B cell (primary cell): ENCODE data around the gene ZNF710. TPM values are rescaled to one million over a fixed set of nuclear protein-coding genes. Genes with fewer than 3 reads are reported as not detected.

Experiments
- ATAC-seq: fragments of 200-7000 bp; cut with Tn5 transposase; one replicate; pipeline ENCODE4 v1.10.0; 2021; ENCODE audit warnings: low read depth, mild to moderate bottlenecking, moderate number of reproducible peaks, moderate library complexity
- CTCF ChIA-PET: fragments of 350-600 bp; sonication (Branson Sonifier 250); formaldehyde crosslinking; loops from one replicate; lab custom pipeline; 2021; ENCODE audit warnings: antibody characterized with exemption, inconsistent platforms; lab: Charles Lee
- POLR2A ChIA-PET: fragments of 350-600 bp; sonication (Branson Sonifier 250); formaldehyde crosslinking; loops from one replicate; lab custom pipeline; 2021; ENCODE audit warnings: antibody characterized with exemption; lab: Charles Lee
- DNase-seq: peaks from one replicate; pipeline ENCODE4 v3.0.0; 2013
- H2AFZ ChIP-seq: 2 replicates; pipeline ENCODE4 v1.6.1; 2012; ENCODE audit warnings: mild to moderate bottlenecking, low read depth, low read length; ENCODE audit not compliant: insufficient read depth, poor library complexity, severe bottlenecking
- H3K27ac ChIP-seq, 2 donors: 1 replicate in 1 of 2; 2 replicates in 1 of 2; pipeline ENCODE4 v1.5.1; 2012 to 2013; ENCODE audit warnings: low read length in 2 of 2, mild to moderate bottlenecking in 2 of 2, moderate library complexity in 1 of 2
- H3K27me3 ChIP-seq, 4 experiments: fragments of 200-600 bp in 1 of 4; sonication (generic) in 1 of 4; replicated peaks in 1 of 4; 1 replicate in 2 of 4; 2 replicates in 2 of 4; pipeline versions ENCODE4 v1.6.1 to v1.7.0; 2013 to 2016; ENCODE audit warnings: low read length in 3 of 4, mild to moderate bottlenecking in 2 of 4, mixed read lengths in 1 of 4, moderate library complexity in 1 of 4; ENCODE audit not compliant: insufficient read depth in 4 of 4, control insufficient read depth in 3 of 4; ENCODE audit errors: control extremely low read depth in 1 of 4
- H3K36me3 ChIP-seq, 2 experiments: replicated peaks in 1 of 2; 1 replicate in 1 of 2; 2 replicates in 1 of 2; pipeline versions ENCODE4 v1.6.1 to v1.7.1; 2013; ENCODE audit warnings: low read length in 1 of 2; ENCODE audit not compliant: insufficient read depth in 2 of 2, control insufficient read depth in 1 of 2; ENCODE audit errors: control extremely low read depth in 1 of 2, extremely low read depth in 1 of 2
- H3K4me1 ChIP-seq, 2 donors: fragments of 200-600 bp in 1 of 2; sonication (generic) in 1 of 2; 1 replicate in 1 of 2; 2 replicates in 1 of 2; pipeline versions ENCODE4 v1.5.1 to v1.6.1; 2013 to 2017; ENCODE audit warnings: low read length in 2 of 2; ENCODE audit not compliant: control insufficient read depth in 2 of 2, insufficient read depth in 2 of 2
- H3K4me2 ChIP-seq: replicated peaks from 2 replicates; pipeline ENCODE3; 2012; ENCODE audit warnings: mild to moderate bottlenecking, low read depth, low read length; ENCODE audit not compliant: poor library complexity, severe bottlenecking
- H3K4me3 ChIP-seq, 5 experiments: fragments of 200-600 bp in 1 of 5; sonication (generic) in 1 of 5; 1 replicate in 3 of 5; 2 replicates in 2 of 5; pipeline versions ENCODE4 v1.5.1 to v1.7.0; 2011 to 2016; ENCODE audit warnings: low read length in 4 of 5, mild to moderate bottlenecking in 4 of 5, low read depth in 2 of 5, control low read depth in 1 of 5, moderate library complexity in 1 of 5; ENCODE audit not compliant: insufficient read depth in 1 of 5; ENCODE audit errors: control extremely low read depth in 1 of 5, extremely low read depth in 1 of 5
- H3K79me2 ChIP-seq: fragments of 200-600 bp; sonication (generic); one replicate; pipeline ENCODE4 v1.6.0; 2016; ENCODE audit warnings: low read length; ENCODE audit not compliant: control insufficient read depth, insufficient read depth
- H3K9ac ChIP-seq: fragments of 200-600 bp; sonication (generic); 2 replicates; pipeline ENCODE4 v1.6.1; 2017; ENCODE audit warnings: mild to moderate bottlenecking, low read length, moderate library complexity
- H3K9me3 ChIP-seq, 3 donors: one replicate each; pipeline versions ENCODE4 v1.6.1 to v1.7.1; 2013; ENCODE audit warnings: low read length in 2 of 3; ENCODE audit not compliant: control insufficient read depth in 2 of 3, insufficient read depth in 1 of 3; ENCODE audit errors: control extremely low read depth in 1 of 3
- H4K20me1 ChIP-seq: 2 replicates; pipeline ENCODE4 v1.6.0; 2012; ENCODE audit warnings: mild to moderate bottlenecking, low read length; ENCODE audit not compliant: insufficient read depth, control insufficient read depth, poor library complexity, severe bottlenecking
- H3K27ac Mint-ChIP-seq: one replicate; pipeline ENCODE4 v1.8.0; 2021; ENCODE audit warnings: mixed read lengths
- H3K27me3 Mint-ChIP-seq: one replicate; pipeline ENCODE4 v1.8.0; 2021; ENCODE audit warnings: mixed read lengths
- H3K4me1 Mint-ChIP-seq: one replicate; pipeline ENCODE4 v1.8.0; 2021; ENCODE audit warnings: mixed read lengths
- H3K4me3 Mint-ChIP-seq: one replicate; pipeline ENCODE4 v1.8.0; 2021; ENCODE audit warnings: mixed read lengths
- H3K9me3 Mint-ChIP-seq: one replicate; pipeline ENCODE4 v1.8.0; 2022; ENCODE audit warnings: mixed read lengths; ENCODE audit not compliant: insufficient read depth
- CTCF ChIP-seq: fragments of 200-600 bp; IDR thresholded peaks from one replicate; pipeline ENCODE4 v1.8.0; 2022; ENCODE audit warnings: antibody characterized with exemption, mild to moderate bottlenecking
- EZH2 ChIP-seq: IDR thresholded peaks from 2 replicates; pipeline ENCODE4 v1.6.1; 2012; ENCODE audit warnings: borderline replicate concordance, low read depth, mild to moderate bottlenecking, moderate library complexity, low read length; ENCODE audit not compliant: insufficient read depth, poor library complexity, severe bottlenecking
- WGBS: methylation state at CpG from one replicate; pipeline ENCODE4 v1.1.5; 2013; ENCODE audit warnings: missing lambda C conversion rate; ENCODE audit not compliant: insufficient coverage; 5-methylcytosine and 5-hydroxymethylcytosine counted together
- intact Hi-C: fragments of 100-400 bp; cut with micrococcal nuclease; formaldehyde crosslinking; loops from one replicate; pipeline ENCODE4 v1.10.0; 2022
- polyA plus RNA-seq: library from polyadenylated mRNA; depleted of rRNA; stranded (reverse); fragments of >200 nt; gene quantifications from 2 replicates; pipeline ENCODE4 v1.2.3, GENCODE V29; 2012
- total RNA-seq, 2 donors: library from RNA; stranded (reverse); fragments of 120-200 nt in 1 of 2; gene quantifications; 1 replicate in 1 of 2; 2 replicates in 1 of 2; pipeline versions ENCODE4 v1.2.3 to v1.2.4, GENCODE V29; 2013 to 2022

The ZNF710 gene
- total and polyA plus RNA-seq, 2 donors (not counting 1 experiment from before 2014, with no cell fraction given), result 8.7 to 38.7 TPM

GRCh38 chr15:90043530-90044010 lies 42.4 kb downstream of the ZNF710 start:
- peaks cover 92% of the 10 kb centered on the region for H3K79me2 ChIP-seq
- Mint-ChIP-seq H3K27me3 (no peaks in the 10 kb centered on the region), H3K4me3 (no peak overlapping the region), H3K4me1 (peaks cover 68% of the 10 kb centered on the region), H3K27ac (no peak overlapping the region), H3K9me3 (no peaks in the 10 kb centered on the region)
- no peak for DNase-seq
- no peak overlapping the region for H3K4me2 ChIP-seq
- ChIA-PET CTCF (no interaction called here), POLR2A (no interaction called here)
- no peak for ATAC-seq
- no peak overlapping the region for H3K4me3 ChIP-seq
- no peak overlapping the region for H3K9ac ChIP-seq
- H3K9me3 ChIP-seq, result no peaks in the 10 kb centered on the region
- TF ChIP-seq EZH2 (no peak), CTCF (no peak)
- intact Hi-C loops, result no loop called here
- peaks cover 40 to 49% of the 10 kb centered on the region in 2 donors for H3K4me1 ChIP-seq
- no peaks in the 10 kb centered on the region for H3K36me3 ChIP-seq
- no peak overlapping the region for H3K27ac ChIP-seq
- no peak overlapping the region for H2AFZ ChIP-seq
- 94% methylated on average over 3 of the region's 5 CpGs for WGBS
- H3K27me3 ChIP-seq, result no peaks in the 10 kb centered on the region
- H4K20me1 ChIP-seq, result no peaks in the 10 kb centered on the region

- H3K27ac Mint-ChIP-seq, result no peak overlapping the region
Measured at GRCh38 chr15:90044191-90044590, 43.1 kb downstream of the ZNF710 start.

More at GRCh38 chr15:90044191-90044590, 43.1 kb downstream of the ZNF710 start:
- Histone ChIP-seq H4K20me1 (no peaks in the 10 kb centered on the region), H3K4me3 (no peak overlapping the region), H3K4me2 (no peak overlapping the region), H3K79me2 (peaks cover 92% of the 10 kb centered on the region), H3K9me3 (no peaks in the 10 kb centered on the region), H3K27ac (no peak overlapping the region), H2AFZ (no peak overlapping the region), H3K27me3 (no peaks in the 10 kb centered on the region), H3K36me3 (no peaks in the 10 kb centered on the region), H3K4me1 (peaks cover 40 to 50% of the 10 kb centered on the region in 2 donors), H3K9ac (no peak overlapping the region)
- DNase-seq (no peak), ATAC-seq (no peak)
- no peak overlapping the region for H3K4me3 Mint-ChIP-seq
- ChIA-PET POLR2A (no interaction called here), CTCF (interaction anchor here (1.4 to 1.6 kb wide), 2 partner anchors 24 to 45 kb away, joined by 3 to 4 read pairs; no protein-coding TSS in a partner anchor)
- no peaks in the 10 kb centered on the region for H3K9me3 Mint-ChIP-seq
- intact Hi-C loops, result no loop called here
- TF ChIP-seq CTCF (no peak), EZH2 (no peak)
- H3K4me1 Mint-ChIP-seq, result peaks cover 68% of the 10 kb centered on the region
- 97% methylated on average over 10 of the region's 14 CpGs for whole genome bisulfite sequencing
- no peaks in the 10 kb centered on the region for H3K27me3 Mint-ChIP-seq
